ENCODE results near the gene ANP32E. TPM values are rescaled to one million over a fixed set of nuclear protein-coding genes. Genes with fewer than 3 reads are reported as not detected.
"Not testable (repeated sequence)": the region's sequence is repeated elsewhere in the genome, so short reads cannot be mapped to it uniquely, and the experiment has no call there.

The ANP32E gene
- polyA plus RNA-seq, 1 donor (not counting 4 experiments of a cell fraction or from before 2014, with no cell fraction given), result 18.9 TPM

DNA sequence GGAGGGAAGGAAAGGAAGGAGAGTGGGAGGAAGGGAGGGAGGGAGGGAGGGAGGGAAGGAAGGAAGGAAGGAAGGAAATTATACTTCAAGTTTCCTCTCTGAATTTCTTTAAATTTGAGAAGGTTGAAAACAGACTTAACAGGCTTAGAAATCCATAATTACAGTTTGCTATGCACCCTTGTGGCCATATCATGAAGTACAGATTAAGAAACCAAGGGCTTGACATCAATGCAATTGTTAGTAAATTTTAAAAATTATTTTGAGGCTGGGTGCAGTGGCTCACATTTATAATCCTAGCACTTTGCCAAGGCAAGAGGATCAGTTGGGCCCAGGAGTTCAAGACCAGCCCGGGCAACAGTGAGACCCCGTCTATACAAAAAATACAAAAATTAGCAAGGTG lies 14.4 kb downstream of the ANP32E start:
- no peaks in the 10 kb centered on the region for H3K9me1 ChIP-seq (ENCODE audit: control insufficient read depth, extremely low read depth, insufficient read depth, low read length)
- H3K9ac ChIP-seq (ENCODE audit: control insufficient read depth, extremely low read depth, insufficient read depth, low read length), result no peak overlapping the region
- no peaks in the 10 kb centered on the region for H3K27me3 ChIP-seq (ENCODE audit: control insufficient read depth, extremely low read depth, insufficient read depth, low read length)
- no peak overlapping the region for H3K4me2 ChIP-seq (ENCODE audit: control insufficient read depth, extremely low read depth, insufficient read depth, low read depth, low read length)
- no peaks in the 10 kb centered on the region for H3K4me1 ChIP-seq (ENCODE audit: control insufficient read depth, extremely low read depth, insufficient read depth, low read length)
- peaks cover 3 to 10% of the 10 kb centered on the region in 2 experiments for H3K36me3 ChIP-seq (ENCODE audit: control insufficient read depth in 2 of 2, extremely low read depth in 1 of 2, insufficient read depth in 2 of 2, low read length in 2 of 2)
- no peak overlapping the region for H2AFZ ChIP-seq (ENCODE audit: control insufficient read depth, low read length)
- TF ChIP-seq, protein P1, sequence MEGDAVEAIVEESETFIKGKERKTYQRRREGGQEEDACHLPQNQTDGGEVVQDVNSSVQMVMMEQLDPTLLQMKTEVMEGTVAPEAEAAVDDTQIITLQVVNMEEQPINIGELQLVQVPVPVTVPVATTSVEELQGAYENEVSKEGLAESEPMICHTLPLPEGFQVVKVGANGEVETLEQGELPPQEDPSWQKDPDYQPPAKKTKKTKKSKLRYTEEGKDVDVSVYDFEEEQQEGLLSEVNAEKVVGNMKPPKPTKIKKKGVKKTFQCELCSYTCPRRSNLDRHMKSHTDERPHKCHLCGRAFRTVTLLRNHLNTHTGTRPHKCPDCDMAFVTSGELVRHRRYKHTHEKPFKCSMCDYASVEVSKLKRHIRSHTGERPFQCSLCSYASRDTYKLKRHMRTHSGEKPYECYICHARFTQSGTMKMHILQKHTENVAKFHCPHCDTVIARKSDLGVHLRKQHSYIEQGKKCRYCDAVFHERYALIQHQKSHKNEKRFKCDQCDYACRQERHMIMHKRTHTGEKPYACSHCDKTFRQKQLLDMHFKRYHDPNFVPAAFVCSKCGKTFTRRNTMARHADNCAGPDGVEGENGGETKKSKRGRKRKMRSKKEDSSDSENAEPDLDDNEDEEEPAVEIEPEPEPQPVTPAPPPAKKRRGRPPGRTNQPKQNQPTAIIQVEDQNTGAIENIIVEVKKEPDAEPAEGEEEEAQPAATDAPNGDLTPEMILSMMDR (optimal IDR thresholded peaks at IDR 0.05 in 1 of 3, IDR thresholded peaks at IDR 0.05 in 1 of 3, conservative IDR thresholded peaks at IDR 0.05 in 1 of 3; ENCODE audit: extremely low read depth in 1 of 3, insufficient read depth in 2 of 3, low read length in 3 of 3), result peak in 2 of 3 experiments; percentile 22 to 48
- no peak for TF ChIP-seq EZH2 (IDR thresholded peaks at IDR 0.05; ENCODE audit: low read length)
- no peaks in the 10 kb centered on the region for H4K20me1 ChIP-seq (ENCODE audit: control insufficient read depth, extremely low read depth, insufficient read depth, low read length)
- FAIRE-seq (no peak), DNase-seq (ENCODE audit: low read depth, low spot score) (no peak)
- H3K27ac ChIP-seq (ENCODE audit: control insufficient read depth, insufficient read depth, low read length), result no peak overlapping the region
- no peaks in the 10 kb centered on the region for H3K9me3 ChIP-seq (ENCODE audit: control insufficient read depth, low read depth, low read length)
- dilution Hi-C loops (cut with MboI; ENCODE audit: extremely low pct_ligation_motif_present, low sequenced_read_pairs), result no loop called here
- H3K79me2 ChIP-seq (ENCODE audit: control insufficient read depth, insufficient read depth, low read length), result no peaks in the 10 kb centered on the region
- H3K4me3 ChIP-seq (ENCODE audit: control insufficient read depth in 2 of 3, extremely low read depth in 1 of 3, insufficient read depth in 2 of 3, low read depth in 1 of 3, low read length in 3 of 3), result no peak overlapping the region

DNA sequence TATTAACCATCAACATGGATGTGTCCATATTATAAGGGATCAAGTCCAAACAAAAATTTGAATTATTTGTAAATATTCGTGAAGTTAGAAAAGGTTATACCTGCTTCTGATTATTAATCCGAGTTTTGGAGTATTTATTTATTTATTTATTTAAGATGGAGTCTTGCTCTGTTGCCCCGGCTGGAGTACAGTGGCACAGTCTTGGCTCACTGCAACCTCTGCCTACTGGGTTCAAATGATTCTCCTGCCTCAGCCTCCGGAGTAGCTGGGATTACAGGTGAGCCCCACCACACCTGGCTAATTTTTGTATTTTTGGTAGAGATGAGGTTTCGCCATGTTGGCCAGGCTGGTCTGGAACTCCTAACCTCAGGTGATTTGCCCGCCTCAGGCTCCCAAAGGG lies 20.1 kb downstream of the ANP32E start:
- H2AFZ ChIP-seq (ENCODE audit: control insufficient read depth, low read length); H3K9me3 ChIP-seq (ENCODE audit: control insufficient read depth, low read depth, low read length); H3K4me3 ChIP-seq (ENCODE audit: control insufficient read depth in 2 of 3, extremely low read depth in 1 of 3, insufficient read depth in 2 of 3, low read depth in 1 of 3, low read length in 3 of 3); H3K79me2 ChIP-seq (ENCODE audit: control insufficient read depth, insufficient read depth, low read length); dilution Hi-C loops (cut with MboI; ENCODE audit: extremely low pct_ligation_motif_present, low sequenced_read_pairs); DNase-seq (ENCODE audit: low read depth, low spot score); H3K4me1 ChIP-seq (ENCODE audit: control insufficient read depth, extremely low read depth, insufficient read depth, low read length); H3K9ac ChIP-seq (ENCODE audit: control insufficient read depth, extremely low read depth, insufficient read depth, low read length); H3K36me3 ChIP-seq (ENCODE audit: control insufficient read depth in 2 of 2, extremely low read depth in 1 of 2, insufficient read depth in 2 of 2, low read length in 2 of 2); FAIRE-seq; H3K27ac ChIP-seq (ENCODE audit: control insufficient read depth, insufficient read depth, low read length); H4K20me1 ChIP-seq (ENCODE audit: control insufficient read depth, extremely low read depth, insufficient read depth, low read length); H3K9me1 ChIP-seq (ENCODE audit: control insufficient read depth, extremely low read depth, insufficient read depth, low read length); H3K4me2 ChIP-seq (ENCODE audit: control insufficient read depth, extremely low read depth, insufficient read depth, low read depth, low read length); H3K27me3 ChIP-seq (ENCODE audit: control insufficient read depth, extremely low read depth, insufficient read depth, low read length): not testable (repeated sequence)

DNA sequence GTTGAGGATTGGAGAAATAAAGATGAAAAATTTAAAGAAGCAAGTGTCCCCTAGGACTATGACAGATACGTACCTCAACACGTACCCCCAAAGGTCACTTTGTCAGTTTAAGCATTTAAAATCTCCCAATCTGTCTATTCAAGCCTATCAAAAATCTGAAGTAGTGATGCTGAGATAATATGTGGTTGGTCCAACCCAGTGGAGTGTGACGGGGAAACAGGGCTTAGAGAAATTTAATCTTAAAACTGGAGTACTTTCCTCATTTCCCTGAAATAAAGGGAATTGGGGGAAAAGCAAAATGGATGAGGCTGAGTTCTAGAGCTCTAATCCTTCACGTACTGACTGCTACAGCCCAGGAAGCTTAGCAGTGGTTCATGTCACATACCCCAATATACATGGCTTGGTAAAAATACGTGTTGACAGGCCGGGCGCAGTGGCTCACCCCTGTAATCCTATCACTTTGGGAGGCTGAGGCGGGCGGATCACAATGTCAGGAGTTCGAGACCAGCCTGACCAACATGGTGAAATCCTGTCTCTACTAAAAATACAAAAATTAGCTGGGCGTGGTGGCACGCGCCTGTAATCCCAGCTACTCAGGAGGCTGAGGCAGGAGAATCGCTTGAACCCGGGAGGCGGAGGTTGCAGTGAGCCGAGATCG lies 21.7 kb downstream of the ANP32E start:
- peak; percentile 26 for FAIRE-seq
- H4K20me1 ChIP-seq (ENCODE audit: control insufficient read depth, extremely low read depth, insufficient read depth, low read length); H3K27me3 ChIP-seq (ENCODE audit: control insufficient read depth, extremely low read depth, insufficient read depth, low read length); H3K9me1 ChIP-seq (ENCODE audit: control insufficient read depth, extremely low read depth, insufficient read depth, low read length); H3K36me3 ChIP-seq (ENCODE audit: control insufficient read depth in 2 of 2, extremely low read depth in 1 of 2, insufficient read depth in 2 of 2, low read length in 2 of 2); H3K79me2 ChIP-seq (ENCODE audit: control insufficient read depth, insufficient read depth, low read length); dilution Hi-C loops (cut with MboI; ENCODE audit: extremely low pct_ligation_motif_present, low sequenced_read_pairs); H3K9me3 ChIP-seq (ENCODE audit: control insufficient read depth, low read depth, low read length); DNase-seq (ENCODE audit: low read depth, low spot score); H3K4me1 ChIP-seq (ENCODE audit: control insufficient read depth, extremely low read depth, insufficient read depth, low read length): not testable (repeated sequence)
- Histone ChIP-seq H3K4me3 (ENCODE audit: control insufficient read depth in 2 of 3, extremely low read depth in 1 of 3, insufficient read depth in 2 of 3, low read depth in 1 of 3, low read length in 3 of 3) (peak overlapping the region in 2 of 3 experiments; percentile 36 to 63), H3K9ac (ENCODE audit: control insufficient read depth, extremely low read depth, insufficient read depth, low read length) (peak overlapping the region; percentile 71), H2AFZ (ENCODE audit: control insufficient read depth, low read length) (peak overlapping the region; percentile 95), H3K27ac (ENCODE audit: control insufficient read depth, insufficient read depth, low read length) (peak overlapping the region; percentile 62), H3K4me2 (ENCODE audit: control insufficient read depth, extremely low read depth, insufficient read depth, low read depth, low read length) (peak overlapping the region; percentile 83)

Measured in keratinocyte (primary cell).